H1 (cell line): ENCODE results near the gene PTPRT. TPM values are rescaled to one million over a fixed set of nuclear protein-coding genes. Genes with fewer than 3 reads are reported as not detected.

ENCODE experiments used
- CTCF ChIA-PET: fragments of 300-600 bp; sonication (Branson Sonifier 250); formaldehyde crosslinking; loops from one replicate; lab custom pipeline; 2021; ENCODE audit not compliant: partially characterized antibody; lab: Charles Lee
- POLR2A ChIA-PET: fragments of 300-600 bp; sonication (Branson Sonifier 250); formaldehyde crosslinking; loops from one replicate; lab custom pipeline; 2021; ENCODE audit warnings: inconsistent platforms; ENCODE audit not compliant: partially characterized antibody; lab: Charles Lee
- DNase-seq, 2 experiments: peaks; one replicate each; pipeline versions ENCODE4 v3.0.0 to v3.0.0-alpha.2; 2010 to 2022; ENCODE audit warnings: low spot score in 2 of 2, low read depth in 1 of 2, mixed read lengths in 1 of 2
- FAIRE-seq: peaks from 2 replicates; lab custom pipeline; 2011; peaks lifted over from hg19 to GRCh38; lab: Jason Lieb, UNC
- H2AFZ ChIP-seq: 2 replicates; pipeline ENCODE4 v1.8.1; 2012; ENCODE audit warnings: low read length, inconsistent platforms
- H2AK5ac ChIP-seq: 2 replicates; pipeline ENCODE4 v1.6.1; 2013; ENCODE audit warnings: low read depth, low read length
- H2BK120ac ChIP-seq: replicated peaks from 2 replicates; pipeline ENCODE3; 2013; ENCODE audit warnings: low read depth, low read length, inconsistent platforms
- H2BK12ac ChIP-seq: 2 replicates; pipeline ENCODE4 v1.6.1; 2013; ENCODE audit warnings: low read depth, low read length
- H2BK15ac ChIP-seq: 2 replicates; pipeline ENCODE4 v1.6.1; 2013; ENCODE audit warnings: low read length
- H2BK20ac ChIP-seq: 2 replicates; pipeline ENCODE4 v1.6.1; 2013; ENCODE audit warnings: low read length
- H2BK5ac ChIP-seq: 2 replicates; pipeline ENCODE4 v1.6.1; 2013; ENCODE audit warnings: low read depth, low read length
- H3K14ac ChIP-seq: 2 replicates; pipeline ENCODE4 v1.6.1; 2013; ENCODE audit warnings: inconsistent platforms; ENCODE audit not compliant: insufficient read length
- H3K18ac ChIP-seq: 2 replicates; pipeline ENCODE4 v1.6.1; 2013; ENCODE audit warnings: low read length; ENCODE audit errors: extremely low read depth
- H3K23ac ChIP-seq: 2 replicates; pipeline ENCODE4 v1.6.1; 2013; ENCODE audit warnings: inconsistent platforms; ENCODE audit not compliant: insufficient read length
- H3K23me2 ChIP-seq: 2 replicates; pipeline ENCODE4 v1.6.1; 2013; ENCODE audit warnings: low read depth, low read length
- H3K27ac ChIP-seq: 2 replicates; pipeline ENCODE4 v1.6.1; 2011; ENCODE audit warnings: low read depth, low read length, inconsistent platforms
- H3K27me3 ChIP-seq, 4 experiments: replicated peaks in 1 of 4; 1 replicate in 1 of 4; 2 replicates in 3 of 4; pipeline versions ENCODE4 v1.6.1 to v1.8.1; 2011 to 2013; ENCODE audit warnings: low read length in 3 of 4, mild to moderate bottlenecking in 3 of 4, inconsistent platforms in 2 of 4, mixed read lengths in 2 of 4, moderate library complexity in 1 of 4; ENCODE audit not compliant: control insufficient read depth in 3 of 4, insufficient read depth in 3 of 4; ENCODE audit errors: extremely low read depth in 1 of 4
- H3K36me3 ChIP-seq, 4 experiments: 2 replicates each; pipeline versions ENCODE4 v1.6.1 to v1.8.1; 2011 to 2013; ENCODE audit warnings: mild to moderate bottlenecking in 4 of 4, low read length in 3 of 4, moderate library complexity in 2 of 4, control low read depth in 1 of 4, inconsistent platforms in 1 of 4; ENCODE audit not compliant: insufficient read depth in 4 of 4, control insufficient read depth in 2 of 4
- H3K4ac ChIP-seq: replicated peaks from 2 replicates; pipeline ENCODE3; 2013; ENCODE audit warnings: low read length, low read depth, mixed read lengths, inconsistent platforms; ENCODE audit not compliant: insufficient read length
- H3K4me1 ChIP-seq, 4 experiments: replicated peaks in 1 of 4; 1 replicate in 1 of 4; 2 replicates in 3 of 4; pipeline versions ENCODE4 v1.6.1 to v1.8.1; 2011 to 2013; ENCODE audit warnings: low read length in 3 of 4, inconsistent platforms in 2 of 4, mixed read lengths in 1 of 4; ENCODE audit not compliant: insufficient read depth in 4 of 4, control insufficient read depth in 3 of 4
- H3K4me2 ChIP-seq, 2 experiments: 2 replicates each; pipeline versions ENCODE4 v1.6.1 to v1.8.1; 2011 to 2013; ENCODE audit warnings: low read depth in 2 of 2, low read length in 2 of 2, control low read depth in 1 of 2, inconsistent platforms in 1 of 2, mild to moderate bottlenecking in 1 of 2; ENCODE audit not compliant: insufficient read depth in 1 of 2
- H3K4me3 ChIP-seq, 4 experiments: fragments of 200-600, 300-600 bp in 1 of 4; sonication (generic), shearing (Covaris generic), sonication (Bioruptor Twin) in 1 of 4; 2 replicates each; pipeline versions ENCODE4 v1.5.1 to v1.8.1; 2011 to 2016; ENCODE audit warnings: low read length in 4 of 4, low read depth in 3 of 4, control low read depth in 2 of 4, inconsistent platforms in 2 of 4, mild to moderate bottlenecking in 2 of 4, mixed read lengths in 1 of 4, moderate library complexity in 1 of 4; ENCODE audit not compliant: insufficient read depth in 2 of 4; ENCODE audit errors: extremely low read depth in 1 of 4
- H3K56ac ChIP-seq: replicated peaks from 2 replicates; pipeline ENCODE3; 2013; ENCODE audit warnings: low read depth, mild to moderate bottlenecking, mixed read lengths, low read length, inconsistent platforms; ENCODE audit not compliant: insufficient read length
- H3K79me1 ChIP-seq: 2 replicates; pipeline ENCODE4 v1.6.1; 2013; ENCODE audit warnings: low read depth, low read length, control low read depth
- H3K79me2 ChIP-seq, 2 experiments: 2 replicates each; pipeline versions ENCODE4 v1.6.1 to v1.8.1; 2012 to 2013; ENCODE audit warnings: low read length in 2 of 2, mild to moderate bottlenecking in 2 of 2, inconsistent platforms in 1 of 2; ENCODE audit not compliant: insufficient read depth in 2 of 2, control insufficient read depth in 1 of 2
- H3K9ac ChIP-seq, 4 experiments: replicated peaks in 1 of 4; 1 replicate in 1 of 4; 2 replicates in 3 of 4; pipeline versions ENCODE4 v1.6.1 to v1.8.1; 2011 to 2013; ENCODE audit warnings: low read depth in 3 of 4, low read length in 3 of 4, control low read depth in 2 of 4, mild to moderate bottlenecking in 2 of 4, moderate library complexity in 2 of 4, inconsistent platforms in 1 of 4; ENCODE audit errors: extremely low read depth in 1 of 4
- H3K9me3 ChIP-seq, 2 experiments: 2 replicates each; pipeline versions ENCODE4 v1.6.1 to v1.8.1; 2012 to 2013; ENCODE audit warnings: mild to moderate bottlenecking in 2 of 2, moderate library complexity in 2 of 2, control low read depth in 1 of 2, inconsistent platforms in 1 of 2, low read depth in 1 of 2, low read length in 1 of 2, mixed read lengths in 1 of 2; ENCODE audit not compliant: insufficient read depth in 2 of 2
- H4K20me1 ChIP-seq, 2 experiments: replicated peaks in 1 of 2; 2 replicates each; pipeline versions ENCODE3 to v1.8.1; 2011 to 2013; ENCODE audit warnings: inconsistent platforms in 2 of 2, low read length in 2 of 2, mild to moderate bottlenecking in 1 of 2; ENCODE audit not compliant: insufficient read depth in 2 of 2, control insufficient read depth in 1 of 2
- H4K5ac ChIP-seq: 2 replicates; pipeline ENCODE4 v1.6.1; 2013; ENCODE audit warnings: low read length, low read depth, mixed read lengths, inconsistent platforms; ENCODE audit not compliant: insufficient read length
- H4K8ac ChIP-seq: 2 replicates; pipeline ENCODE4 v1.8.0; 2013; ENCODE audit warnings: mild to moderate bottlenecking, moderate library complexity, low read length, inconsistent platforms; ENCODE audit not compliant: insufficient read depth; ENCODE audit errors: extremely low read depth
- H4K91ac ChIP-seq: replicated peaks from 2 replicates; pipeline ENCODE3; 2013; ENCODE audit warnings: low read length, mixed read lengths, inconsistent platforms; ENCODE audit not compliant: insufficient read length
- BCL11A ChIP-seq, 2 experiments: IDR thresholded peaks; one replicate each; pipeline ENCODE4 v1.6.1; 2011; ENCODE audit warnings: low read depth in 2 of 2, low read length in 2 of 2, mild to moderate bottlenecking in 2 of 2
- BRCA1 ChIP-seq: IDR thresholded peaks from 2 replicates; pipeline ENCODE4 v1.6.1; 2012; ENCODE audit warnings: low read depth, low read length, improper control_type of control experiment
- CTCF ChIP-seq, 3 experiments: IDR thresholded peaks; 1 replicate in 2 of 3; 2 replicates in 1 of 3; pipeline versions ENCODE4 v1.5.1 to v1.6.1; 2011; ENCODE audit warnings: low read length in 3 of 3, mild to moderate bottlenecking in 3 of 3, inconsistent platforms in 2 of 3, low read depth in 1 of 3, moderate library complexity in 1 of 3; ENCODE audit not compliant: insufficient read depth in 1 of 3; ENCODE audit errors: control extremely low read depth in 1 of 3
- RAD21 ChIP-seq, 2 experiments: IDR thresholded peaks in 1 of 2; conservative IDR thresholded peaks in 1 of 2; 2 replicates each; pipeline ENCODE4 v1.6.1; 2011; ENCODE audit warnings: low read depth in 2 of 2, low read length in 2 of 2, improper control_type of control experiment in 1 of 2, inconsistent platforms in 1 of 2, mild to moderate bottlenecking in 1 of 2, moderate library complexity in 1 of 2
- SIN3A ChIP-seq, 2 experiments: IDR thresholded peaks in 1 of 2; conservative IDR thresholded peaks in 1 of 2; 2 replicates each; pipeline ENCODE4 v1.6.1; 2011 to 2012; ENCODE audit warnings: low read length in 2 of 2, improper control_type of control experiment in 1 of 2, low read depth in 1 of 2, mild to moderate bottlenecking in 1 of 2
- SP2 ChIP-seq: IDR thresholded peaks from 2 replicates; pipeline ENCODE4 v1.6.1; 2012; ENCODE audit warnings: mild to moderate bottlenecking, low read length, inconsistent platforms
- WGBS, 2 experiments: shearing (Covaris generic) in 1 of 2; methylation state at CpG; one replicate each; pipeline versions ENCODE4 v1.1.6 to v1.1.7; 2013 to 2015; ENCODE audit warnings: low lambda C conversion rate in 2 of 2, mixed read lengths in 2 of 2, inconsistent platforms in 1 of 2, low coverage in 1 of 2, missing lambda C conversion rate in 1 of 2; ENCODE audit not compliant: insufficient replicate concordance in 2 of 2, insufficient coverage in 1 of 2, insufficient read length in 1 of 2; ENCODE audit errors: extremely low coverage in 1 of 2, missing lambda C conversion rate in 1 of 2; 5-methylcytosine and 5-hydroxymethylcytosine counted together
- polyA plus RNA-seq, 7 experiments: library from polyadenylated mRNA; depleted of rRNA in 3 of 7; stranded (reverse) in 5 of 7; unstranded in 2 of 7; fragments of >200 nt in 5 of 7; fragments of 200-250 nt in 2 of 7; gene quantifications; 1 replicate in 5 of 7; 2 replicates in 1 of 7; 4 replicates in 1 of 7; pipeline versions ENCODE4 v1.2.1 to v1.2.3, GENCODE V29; 2011 to 2013; ENCODE audit warnings: missing spikeins in 2 of 7, mixed read lengths in 2 of 7
- total RNA-seq: library from RNA; stranded (reverse); fragmentation: NEBNext Ultra II Directional; extraction: Animal tissue kit (Norgen Biotek cat#: 25700); gene quantifications from 2 replicates; pipeline ENCODE4 v1.2.1, GENCODE V29; 2021

Gene PTPRT
- total and polyA plus RNA-seq, 2 of the 8 experiments (the other 6 are each of a cell fraction or from before 2014, with no cell fraction given), result 0.33 to 1.8 TPM

GRCh38 chr20:43102394-43102793 lies 87.3 kb downstream of the PTPRT start:
- no peaks in the 10 kb centered on the region for H3K4me1 ChIP-seq
- CTCF ChIA-PET, result interaction anchor here (0.6 to 3.6 kb wide), 27 partner anchors 8 to 718 kb away, joined by 3 to 17 read pairs (median 3); no protein-coding TSS in a partner anchor
- DNase-seq, result peak; percentile 13 to 71

More at GRCh38 chr20:43102394-43102793, 87.3 kb downstream of the PTPRT start:
- no peaks in the 10 kb centered on the region for H3K9me3 ChIP-seq
- no peak overlapping the region for H3K4me2 ChIP-seq
- WGBS, 2 experiments, result 38% methylated on average over 5 of the region's 5 CpGs; no CpG with 5 or more reads in 1 of the 2 experiments
- H3K23ac ChIP-seq, result no peak overlapping the region
- no peak overlapping the region for H3K14ac ChIP-seq
- H3K27me3 ChIP-seq, result no peaks in the 10 kb centered on the region
- no peaks in the 10 kb centered on the region; a peak in 1 of 4 replicates for H3K79me2 ChIP-seq
- no peak overlapping the region for H2BK12ac ChIP-seq
- H2AFZ ChIP-seq, result no peak overlapping the region
- no peak overlapping the region for H3K9ac ChIP-seq
- H2BK5ac ChIP-seq, result no peak overlapping the region
- no peak overlapping the region for H2BK20ac ChIP-seq
- H2AK5ac ChIP-seq, result no peak overlapping the region
- H3K4me3 ChIP-seq, result no peak overlapping the region
- TF ChIP-seq BRCA1 (no peak), CTCF (IDR thresholded peaks at IDR 0.05; ENCODE audit: control extremely low read depth in 1 of 3, insufficient read depth in 1 of 3, low read depth in 1 of 3, low read length in 3 of 3) (peak; percentile 69 to 93 (median 84)), SIN3A (conservative IDR thresholded peaks at IDR 0.05 in 1 of 2, IDR thresholded peaks at IDR 0.05 in 1 of 2; ENCODE audit: low read depth in 1 of 2, low read length in 2 of 2) (no peak), SP2 (no peak), RAD21 (IDR thresholded peaks at IDR 0.05 in 1 of 2, conservative IDR thresholded peaks at IDR 0.05 in 1 of 2; ENCODE audit: low read depth in 2 of 2, low read length in 2 of 2) (peak; percentile 62 to 72), BCL11A (IDR thresholded peaks at IDR 0.05; ENCODE audit: low read depth in 2 of 2, low read length in 2 of 2) (no peak)
- TF ChIP-seq, all 59 proteins: peak for 2
- Histone ChIP-seq H4K8ac (no peak overlapping the region), H3K4ac (no peak overlapping the region), H3K27ac (no peak overlapping the region), H3K18ac (no peak overlapping the region), H3K56ac (no peak overlapping the region), H3K79me1 (no peaks in the 10 kb centered on the region), H2BK15ac (no peak overlapping the region), H3K23me2 (no peaks in the 10 kb centered on the region), H2BK120ac (no peak overlapping the region), H4K5ac (no peak overlapping the region), H3K36me3 (no peaks in the 10 kb centered on the region), H4K20me1 (no peaks in the 10 kb centered on the region), H4K91ac (no peak overlapping the region)
- FAIRE-seq, result no peak
- POLR2A ChIA-PET, result no interaction called here
